Superior temporal gyrus (tissue), 1 donor: ENCODE data around the gene SAXO1.
"Not testable (repeated sequence)": the region's sequence is repeated elsewhere in the genome, so short reads cannot be mapped to it uniquely, and the experiment has no call there.

Source experiments
- DNase-seq: peaks from one replicate; pipeline ENCODE4 v3.0.0-alpha.2; 2016; ENCODE audit errors: extremely low spot score

The SAXO1 gene

DNA sequence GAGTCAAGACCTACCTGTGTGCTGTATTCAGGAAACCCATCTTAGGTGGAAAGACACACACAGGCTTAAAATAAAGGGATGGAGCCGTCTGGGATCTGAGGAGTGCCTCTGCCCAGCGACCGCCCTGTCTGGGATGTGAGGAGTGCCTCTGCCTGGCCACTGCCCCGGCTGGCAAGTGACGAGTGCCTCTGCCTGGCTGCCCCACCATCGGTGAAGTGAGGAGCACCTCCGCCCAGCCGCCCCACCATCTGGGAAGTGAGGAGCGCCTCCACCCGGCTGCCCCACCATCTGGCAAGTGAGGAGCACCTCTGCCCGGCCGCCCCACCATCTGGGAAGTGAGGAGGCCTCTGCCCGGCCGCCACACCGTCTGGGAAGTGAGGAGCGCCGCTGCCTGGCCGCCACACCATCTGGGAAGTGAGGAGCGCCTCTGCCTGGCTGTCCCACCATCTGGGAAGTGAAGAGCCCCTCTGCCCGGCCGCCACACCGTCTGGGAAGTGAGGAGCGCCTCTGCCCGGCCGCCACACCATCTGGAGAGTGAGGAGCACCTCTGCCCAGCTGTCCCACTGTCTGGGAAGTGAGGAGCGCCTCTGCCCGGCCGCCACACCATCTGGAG lies 33.7 kb downstream of the SAXO1 start:
- no peak for DNase-seq

DNA sequence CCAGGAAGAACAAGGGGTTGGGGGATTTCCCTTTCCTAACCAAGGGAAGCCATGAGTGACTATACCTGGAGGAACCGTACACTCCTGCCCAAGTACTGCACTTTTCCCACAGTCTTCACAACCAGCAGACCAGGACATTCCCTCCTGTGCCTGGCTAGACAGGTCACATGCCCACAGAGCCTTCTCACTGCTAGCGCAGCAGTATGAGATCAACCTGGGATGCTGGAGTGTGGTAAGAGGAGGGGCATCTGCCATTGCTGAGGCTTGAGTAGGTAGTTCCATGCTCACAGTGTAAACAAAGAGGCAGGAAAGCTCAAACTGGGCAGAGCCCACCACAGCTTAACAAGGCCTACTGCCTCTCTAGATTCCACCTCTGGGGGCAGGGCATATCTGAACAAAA lies 35.9 kb downstream of the SAXO1 start:
- DNase-seq = no peak

DNA sequence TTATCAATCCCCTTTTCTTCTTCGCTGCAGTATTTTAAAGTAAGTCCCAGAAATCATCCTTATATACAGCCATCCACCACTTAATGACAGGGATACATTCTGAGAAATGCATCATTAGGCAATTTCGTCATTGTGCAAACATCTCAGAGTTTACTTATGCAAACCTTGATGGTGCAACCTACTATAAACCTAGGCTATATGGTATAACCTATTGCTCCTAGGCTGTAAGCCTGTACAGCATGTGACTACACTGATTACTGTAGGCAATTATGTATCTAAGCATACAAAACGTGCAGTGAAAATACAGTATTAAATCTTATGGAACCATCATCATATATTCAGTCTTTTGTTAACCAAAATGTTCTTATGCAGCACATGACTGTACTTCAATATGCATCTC lies 36.8 kb downstream of the SAXO1 start:
- DNase-seq = no peak

DNA sequence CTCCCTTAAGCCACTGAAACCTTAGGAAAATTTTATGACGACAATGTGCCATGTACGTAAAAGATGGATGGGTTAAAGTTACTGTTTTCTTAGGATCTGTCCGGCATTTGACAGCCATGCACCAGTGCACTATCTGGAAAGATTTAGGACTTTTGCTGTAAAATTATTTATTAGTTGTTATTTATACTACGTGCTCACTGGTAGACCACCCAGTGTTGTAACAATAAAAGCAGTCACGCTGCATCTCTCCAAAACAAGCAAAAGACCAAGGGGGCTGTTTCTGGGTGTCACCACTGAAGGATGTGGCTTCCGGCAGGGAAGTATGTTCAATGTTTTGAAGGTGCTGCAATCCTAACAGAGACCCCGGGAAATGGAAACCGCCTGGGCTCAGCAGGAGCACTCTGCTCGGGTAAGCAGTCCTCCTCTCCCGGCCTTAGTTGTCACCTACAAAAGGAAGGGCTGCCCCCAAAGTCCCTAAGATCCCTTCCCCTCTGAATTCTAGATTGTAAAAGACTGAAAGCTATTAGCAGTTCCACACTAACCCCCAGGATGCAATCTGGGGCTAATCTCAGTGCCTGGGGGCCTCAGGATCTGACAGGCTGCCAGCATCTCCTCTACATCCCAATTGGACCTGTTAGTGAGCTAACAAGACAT lies 38.6 kb downstream of the SAXO1 start:
- DNase-seq = no peak

DNA sequence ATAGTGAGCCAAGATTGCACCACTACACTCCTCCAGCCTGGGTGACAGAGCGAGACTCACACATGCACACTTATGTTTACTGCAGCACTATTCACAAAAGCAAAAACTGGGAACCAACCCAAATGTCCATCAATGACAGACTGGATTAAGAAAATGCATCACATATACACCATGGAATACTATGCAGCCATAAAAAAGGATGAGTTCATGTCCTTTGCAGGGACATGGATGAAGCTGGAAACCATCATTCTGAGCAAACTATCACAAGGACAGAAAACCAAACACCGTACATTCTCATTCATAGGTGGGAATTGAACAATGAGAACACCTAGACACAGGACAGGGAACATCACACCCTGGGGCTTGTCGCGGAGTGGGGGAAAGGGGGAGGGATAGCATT lies 41.8 kb downstream of the SAXO1 start:
- not testable (repeated sequence) for DNase-seq

DNA sequence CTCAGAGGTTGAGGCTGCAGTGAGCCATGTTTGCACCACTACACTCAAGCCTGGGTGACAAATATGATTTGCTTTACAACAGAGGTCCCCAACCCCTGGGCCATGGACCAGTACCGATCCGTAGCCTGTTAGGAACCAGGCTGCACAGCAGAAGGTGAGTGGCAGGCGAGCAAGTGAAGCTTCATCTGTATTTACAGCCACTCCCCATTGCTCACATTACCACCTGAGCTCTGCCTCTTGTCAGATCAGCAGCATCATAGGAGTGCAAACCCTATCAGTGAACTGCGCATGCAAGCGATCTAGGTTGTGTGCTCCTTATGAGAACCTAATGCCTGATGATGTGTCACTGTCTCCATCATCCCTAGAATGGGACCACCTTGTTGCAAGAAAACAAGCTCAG lies 42.5 kb downstream of the SAXO1 start:
- DNase-seq = no peak

DNA sequence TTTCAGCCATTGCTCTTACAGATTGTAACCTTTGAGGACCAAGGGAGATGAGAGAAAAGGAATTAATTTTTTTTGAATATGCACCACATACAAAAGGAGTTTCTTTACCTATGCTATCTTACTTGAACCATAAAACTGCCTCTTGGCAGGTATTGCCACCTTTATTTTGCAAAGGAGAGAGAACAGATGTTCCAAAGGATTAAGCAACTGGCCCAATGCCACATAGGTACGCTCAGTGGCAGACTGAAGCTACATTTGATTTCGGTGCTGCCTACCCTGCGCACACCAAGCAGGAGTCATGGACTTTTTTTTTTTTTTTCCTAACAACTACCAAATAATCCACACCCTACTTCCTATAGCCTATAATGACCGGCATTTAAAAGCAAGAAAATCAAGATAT lies 43.1 kb downstream of the SAXO1 start:
- no peak for DNase-seq

DNA sequence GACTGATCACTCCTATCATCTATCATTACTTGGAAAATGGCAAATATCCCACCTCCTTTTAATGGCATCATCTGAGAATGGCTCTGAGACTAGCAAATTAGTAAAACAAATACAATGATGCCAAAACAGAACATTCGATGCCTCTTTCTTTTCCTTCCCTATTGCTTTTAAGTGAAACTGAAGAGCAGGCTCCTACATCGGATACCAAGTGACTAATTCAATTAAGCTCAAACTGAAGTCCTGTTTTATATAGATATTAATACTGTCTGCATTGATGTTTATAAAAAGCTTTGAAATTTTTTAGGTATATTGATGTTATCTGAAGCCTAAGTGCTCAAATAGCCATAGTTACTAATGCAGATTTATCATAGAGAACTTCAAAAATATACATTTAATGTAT lies 43.9 kb downstream of the SAXO1 start:
- DNase-seq = no peak

DNA sequence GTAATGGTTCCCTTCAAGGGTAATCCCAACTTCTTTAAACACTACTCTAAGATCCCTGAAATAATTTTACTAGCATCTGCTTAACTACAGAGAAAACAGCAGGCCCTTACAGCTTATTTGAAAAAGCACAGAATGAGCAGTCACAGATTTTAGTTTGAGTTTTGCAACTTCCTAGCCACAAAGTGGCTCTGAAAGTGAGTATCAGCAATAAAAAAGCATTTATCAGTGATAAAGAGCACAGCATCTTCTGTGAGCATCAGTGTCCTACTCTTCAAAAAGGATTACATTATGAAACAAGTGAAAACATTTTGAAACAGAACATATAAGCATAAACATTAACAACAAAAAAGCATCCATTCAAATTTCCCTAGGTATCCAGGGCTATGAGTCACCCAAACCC lies 45.0 kb downstream of the SAXO1 start:
- no peak for DNase-seq

DNA sequence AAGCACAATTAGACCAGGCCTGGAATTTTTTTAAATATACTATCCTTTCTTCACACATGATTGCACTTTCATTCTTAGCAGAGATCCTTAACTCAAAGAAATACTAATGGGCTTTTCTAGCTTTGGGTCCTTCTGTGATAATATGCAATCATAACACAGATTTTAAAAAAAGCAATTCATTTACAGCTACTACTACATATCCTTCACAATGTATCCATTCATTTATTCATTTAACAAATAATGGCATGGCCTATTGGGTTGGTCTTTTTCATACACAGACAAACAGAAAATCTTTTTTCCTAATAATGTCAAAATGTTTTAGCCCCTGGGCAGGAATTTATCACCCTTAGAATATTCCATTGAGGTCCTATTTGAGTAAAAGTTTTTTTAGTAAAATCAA lies 47.0 kb downstream of the SAXO1 start:
- DNase-seq = no peak

DNA sequence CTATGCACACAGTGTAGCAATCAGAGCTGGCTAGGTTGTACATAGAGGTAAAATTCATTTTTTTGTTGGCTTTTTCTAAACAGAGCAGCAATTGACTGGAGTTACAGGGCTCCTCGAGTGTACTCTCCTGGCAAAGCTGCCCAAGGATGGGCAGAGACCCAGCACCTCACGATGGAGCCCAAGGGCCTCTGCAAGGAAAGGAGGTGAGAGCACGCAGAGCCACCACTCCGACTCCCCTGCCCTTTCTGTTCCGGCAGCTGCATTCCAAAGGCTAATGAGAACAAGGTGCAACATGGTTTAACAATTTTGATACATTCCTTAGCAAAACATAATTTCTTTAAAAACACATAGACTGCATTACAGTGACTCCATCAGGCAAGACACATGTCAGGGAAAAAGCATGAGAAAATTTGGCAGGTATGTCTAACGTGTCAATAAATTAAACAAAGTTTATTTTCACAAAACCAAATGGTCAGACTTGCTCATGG lies 47.5 kb downstream of the SAXO1 start:
- no peak for DNase-seq

DNA sequence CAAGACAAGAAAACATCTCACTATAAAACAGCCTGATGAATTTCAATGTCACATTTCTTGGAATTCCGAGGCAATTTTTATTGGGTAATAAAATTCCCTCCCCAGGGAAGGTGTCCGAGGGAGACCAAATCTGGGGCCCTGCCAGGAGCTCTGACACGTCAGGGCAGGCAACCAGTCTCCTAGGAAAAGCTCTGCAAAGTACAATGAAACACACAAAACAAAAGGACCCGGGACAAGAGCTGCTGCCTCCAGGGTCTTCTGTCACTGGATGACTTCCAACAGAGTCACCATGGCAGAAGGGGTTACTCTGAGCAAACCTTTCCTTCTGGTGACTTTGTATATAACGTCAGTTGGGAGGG lies 50.8 kb downstream of the SAXO1 start:
- no peak for DNase-seq

DNA sequence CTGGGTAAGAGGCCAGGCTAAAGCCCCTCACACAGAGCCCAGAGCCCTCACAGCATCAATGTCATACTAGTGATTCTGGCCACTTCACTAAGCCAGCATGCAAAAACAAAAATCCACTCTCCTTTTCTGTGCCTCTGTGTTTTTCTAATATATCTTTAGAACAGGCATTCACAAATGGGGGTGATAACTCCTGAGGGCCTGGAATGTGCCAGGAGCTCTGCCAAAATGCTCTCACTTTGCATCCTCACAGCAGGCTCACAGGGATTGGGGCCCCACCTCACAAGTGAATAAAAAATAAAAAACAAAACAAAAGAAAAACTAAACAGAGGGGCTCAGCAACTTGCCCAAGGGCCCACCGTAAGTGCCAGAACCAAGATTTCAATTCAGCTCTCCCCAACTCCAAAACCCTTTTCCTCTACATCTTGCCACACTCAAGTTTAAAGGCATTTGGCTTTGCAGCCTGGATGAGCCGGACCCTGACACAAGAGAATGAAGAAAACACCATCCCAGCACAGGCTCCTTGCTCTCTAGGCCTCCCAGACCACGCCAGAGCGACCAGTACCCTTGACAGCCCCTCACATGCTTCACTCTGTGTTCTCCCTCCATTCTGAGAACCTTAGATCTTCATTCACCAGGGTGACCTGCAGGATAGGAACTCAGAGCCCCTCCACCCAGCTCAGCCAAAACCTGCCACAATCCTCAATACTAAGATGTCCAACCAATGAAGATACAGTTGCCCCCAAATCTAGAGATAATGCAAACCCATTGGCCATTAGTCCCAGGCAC lies 51.3 kb downstream of the SAXO1 start:
- no peak for DNase-seq

DNA sequence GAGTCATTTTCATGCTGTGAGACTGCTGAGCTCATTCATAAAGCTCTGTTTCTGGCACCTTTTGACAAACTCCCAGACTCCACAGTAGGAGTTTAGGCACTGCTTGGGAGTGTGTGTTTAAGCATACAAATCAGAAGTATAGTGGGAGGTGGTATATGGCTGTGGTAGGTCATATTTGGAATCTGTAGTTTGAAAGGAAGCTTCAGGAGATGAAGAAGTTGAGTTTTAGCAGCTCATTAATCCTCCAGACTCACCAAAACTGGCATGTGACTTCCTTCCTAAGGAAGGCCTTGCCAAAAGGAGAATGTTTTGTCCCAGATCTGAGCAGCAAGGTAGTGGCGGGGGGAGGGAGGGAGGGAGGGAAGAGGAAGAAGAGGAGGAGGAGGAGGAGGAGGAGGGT lies 52.8 kb downstream of the SAXO1 start:
- DNase-seq = peak; percentile 50

DNA sequence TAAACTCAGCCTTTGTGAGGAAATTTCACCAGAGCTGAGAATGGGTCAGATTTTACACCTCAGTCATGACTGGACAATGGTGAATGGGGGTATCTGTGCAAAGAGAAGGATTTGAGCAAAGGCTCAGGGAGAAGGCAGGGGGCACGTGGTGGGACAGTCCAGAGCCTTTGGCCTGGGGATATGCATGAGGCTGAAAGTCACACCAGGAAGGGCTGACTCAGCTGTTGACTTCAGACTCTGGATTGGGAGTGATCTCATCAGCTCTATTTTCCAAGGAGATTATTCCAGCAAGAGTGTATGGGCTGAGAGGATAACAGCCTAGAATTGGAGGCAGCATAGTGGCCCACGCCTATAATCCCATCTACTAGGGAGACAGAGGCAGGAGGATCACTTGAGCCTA lies 53.6 kb downstream of the SAXO1 start:
- DNase-seq = no peak

DNA sequence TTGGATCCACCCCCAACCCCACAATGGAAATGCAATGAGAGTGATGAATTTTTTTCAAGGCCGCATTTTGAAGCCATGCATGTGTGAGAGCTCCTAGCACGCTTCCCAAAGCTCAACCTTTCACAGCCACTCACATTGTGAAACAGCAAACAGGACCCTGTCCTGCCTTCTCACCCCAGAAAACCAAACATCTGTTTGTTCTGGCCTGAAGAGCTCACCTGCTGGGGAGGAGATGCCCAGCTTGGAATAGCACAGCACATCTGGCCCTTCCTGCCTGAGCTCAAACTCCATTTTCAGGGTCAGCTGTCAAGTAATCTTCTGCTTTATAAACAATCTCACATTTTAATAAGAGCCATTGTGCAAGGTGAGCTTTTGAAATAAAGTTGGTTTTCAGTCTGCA lies 54.8 kb downstream of the SAXO1 start:
- DNase-seq = no peak

DNA sequence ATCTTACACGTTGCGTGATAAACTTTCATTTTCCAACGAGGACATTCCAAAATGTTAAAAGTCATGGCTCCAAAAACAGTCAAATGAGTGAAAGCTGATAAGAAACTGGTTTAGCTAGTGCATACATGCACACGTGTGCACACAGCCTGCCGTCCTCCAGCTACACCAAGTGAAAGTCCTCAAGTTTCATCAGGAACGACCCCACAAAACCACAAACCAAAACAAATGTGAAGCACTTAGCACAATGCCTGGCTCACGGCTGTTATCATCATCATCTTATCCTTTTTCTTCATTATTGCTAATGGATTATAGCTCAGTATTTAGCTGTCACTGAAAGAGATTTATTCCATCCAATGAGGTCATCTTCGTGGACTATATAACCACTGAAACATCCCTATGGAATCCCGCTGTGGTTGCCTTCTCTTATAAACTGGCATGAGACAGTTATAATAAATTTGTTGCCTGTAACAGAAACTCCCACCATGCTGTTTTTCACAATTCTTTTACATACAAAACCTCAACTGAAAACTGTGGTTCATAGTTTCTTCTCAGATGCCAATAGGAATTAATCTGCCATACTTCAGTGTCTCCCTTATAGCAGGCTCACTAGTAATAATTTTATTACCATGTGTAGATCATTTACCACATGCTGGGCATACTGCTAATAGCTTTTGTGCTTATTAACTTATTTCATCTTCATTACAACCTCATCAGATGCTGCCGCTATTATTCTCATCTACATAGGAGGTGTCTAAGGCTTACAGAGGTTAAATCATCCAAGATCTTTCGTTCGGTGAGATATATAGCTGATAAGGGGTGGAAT lies 56.1 kb downstream of the SAXO1 start:
- no peak for DNase-seq

DNA sequence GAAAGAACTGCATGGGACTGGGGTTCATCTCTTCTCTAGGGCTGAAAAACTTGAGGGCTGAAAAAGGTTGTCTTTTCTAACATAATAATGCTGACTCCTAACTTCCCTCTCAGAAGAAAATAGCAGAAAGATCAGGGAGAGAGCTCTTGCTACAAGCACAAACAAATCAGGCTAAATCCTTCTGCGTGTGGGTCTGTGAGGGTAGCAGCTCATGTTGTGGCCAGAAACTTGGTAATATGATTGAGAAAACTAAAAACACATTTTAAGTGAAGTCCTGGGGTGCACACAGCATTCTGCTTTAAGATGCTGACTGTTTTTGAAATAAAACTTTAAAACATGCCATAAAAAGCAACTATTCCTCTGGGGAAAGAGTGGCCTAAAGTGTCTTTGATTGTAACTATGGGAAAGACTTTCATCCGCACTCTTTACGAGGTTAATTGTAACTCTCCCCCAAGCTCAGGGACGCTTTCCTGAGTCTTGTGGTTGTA lies 56.7 kb downstream of the SAXO1 start:
- DNase-seq = no peak

DNA sequence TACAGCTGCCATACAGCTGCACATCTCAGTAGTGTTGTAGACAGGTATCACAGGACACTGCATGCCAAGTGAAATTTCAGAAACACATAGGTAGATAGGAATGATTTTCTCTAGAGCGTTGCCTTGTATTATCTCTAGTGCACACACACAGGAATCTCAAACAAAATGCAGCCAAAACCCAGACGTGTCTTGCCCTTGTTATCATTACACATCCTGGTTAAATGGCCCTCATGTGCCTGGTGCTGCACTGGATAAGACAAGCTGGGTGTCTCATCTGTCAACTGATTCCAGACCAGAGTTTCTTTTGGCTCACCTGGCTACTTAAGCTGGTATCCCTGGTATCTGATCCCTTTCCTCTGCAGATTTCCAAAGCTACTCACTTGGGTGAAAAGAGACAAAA lies 59.7 kb downstream of the SAXO1 start:
- DNase-seq = no peak

DNA sequence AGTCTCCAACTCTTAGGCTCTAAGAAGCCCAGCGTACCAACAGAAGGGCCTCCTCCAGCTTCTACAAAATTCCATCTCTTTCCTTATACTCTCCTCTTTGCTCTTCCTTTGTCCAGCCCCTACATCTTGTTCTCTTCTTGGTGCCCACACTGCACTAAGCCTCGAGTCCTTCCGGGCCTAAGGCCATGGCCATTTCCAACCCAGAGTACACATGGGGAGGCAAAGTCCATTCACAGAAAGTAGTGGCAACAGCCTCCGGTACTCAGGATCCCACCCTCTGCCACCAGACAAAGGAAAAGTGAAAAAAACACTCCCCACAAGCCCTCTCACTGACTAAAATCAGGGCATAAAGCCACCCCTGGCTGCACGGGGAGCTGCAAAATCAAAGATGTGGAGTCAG lies 60.3 kb downstream of the SAXO1 start:
- no peak for DNase-seq

DNA sequence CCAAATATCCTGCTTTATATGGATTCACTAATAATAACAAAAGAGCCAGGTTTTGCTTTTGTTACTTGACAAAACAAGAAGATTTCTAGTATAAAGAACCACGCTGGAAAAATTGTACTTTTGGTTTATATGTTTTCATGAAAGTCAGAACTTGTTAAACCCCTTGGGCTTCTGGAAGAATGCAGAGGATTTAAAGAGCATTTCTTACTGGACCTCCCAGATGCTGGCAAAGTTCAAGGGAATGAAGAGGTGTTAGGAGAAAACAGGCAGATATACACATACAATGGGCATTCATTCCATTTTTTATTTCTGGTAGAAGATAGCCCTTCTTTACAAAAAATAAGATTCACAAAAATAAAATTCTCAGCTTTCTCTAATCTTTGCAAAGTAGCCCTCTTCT lies 61.1 kb downstream of the SAXO1 start:
- DNase-seq = no peak

DNA sequence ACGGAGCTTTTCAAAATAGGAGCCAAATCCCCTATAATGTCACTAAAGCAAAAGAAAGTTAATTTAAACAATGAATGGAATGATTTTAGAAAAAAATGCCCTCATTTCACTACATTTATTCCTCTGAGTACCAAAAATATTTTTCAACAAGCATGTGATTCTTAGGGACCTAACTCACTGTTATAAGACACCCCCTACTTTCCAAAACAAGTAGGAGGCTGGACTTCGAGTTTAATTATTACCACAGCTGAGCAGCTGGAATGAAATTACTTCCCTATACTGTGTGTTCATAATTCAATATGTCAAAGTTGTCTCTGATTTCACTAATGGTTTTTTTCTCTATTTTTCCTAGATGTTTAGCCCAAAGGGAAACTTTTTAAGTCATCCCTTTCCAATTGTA lies 61.6 kb downstream of the SAXO1 start:
- no peak for DNase-seq
